HepG2 (cell line): ENCODE measurements around the gene DHX8. TPM values are rescaled to one million over a fixed set of nuclear protein-coding genes. Genes with fewer than 3 reads are reported as not detected.

ENCODE experiments used
- CC2D1A ChIP-seq: sonication (generic); formaldehyde crosslinking; IDR thresholded peaks from 2 replicates; pipeline ENCODE4 v1.8.1; 2023; ENCODE audit warnings: mild to moderate bottlenecking, missing genetic modification reagents
- FOXA3 ChIP-seq: IDR thresholded peaks from 2 replicates; pipeline ENCODE4 v1.6.1; 2016; ENCODE audit warnings: missing genetic modification reagents, missing compliant biosample characterization
- MTA1 ChIP-seq: sonication (generic); formaldehyde crosslinking; IDR thresholded peaks from 2 replicates; pipeline ENCODE4 v1.4.0; 2020; ENCODE audit warnings: missing genetic modification reagents, mild to moderate bottlenecking, borderline replicate concordance
- NR2F2 ChIP-seq: IDR thresholded peaks from 2 replicates; pipeline ENCODE4 v1.6.1; 2012; ENCODE audit warnings: low read depth, inconsistent platforms, borderline replicate concordance
- YY1 ChIP-seq: IDR thresholded peaks from 2 replicates; pipeline ENCODE4 v1.6.1; 2011; ENCODE audit warnings: low read length, low read depth, moderate library complexity, mild to moderate bottlenecking; ENCODE audit not compliant: insufficient read depth, insufficient replicate concordance
- ZFP41 ChIP-seq: sonication (generic); formaldehyde crosslinking; IDR thresholded peaks from 2 replicates; pipeline ENCODE4 v1.4.0; 2020; ENCODE audit warnings: mild to moderate bottlenecking, missing genetic modification reagents, borderline replicate concordance
- ZNF446 ChIP-seq: sonication (generic); formaldehyde crosslinking; IDR thresholded peaks from 2 replicates; pipeline ENCODE4 v1.5.0; 2020; ENCODE audit warnings: mild to moderate bottlenecking, missing genetic modification reagents
- ZNF460 ChIP-seq: sonication (generic); formaldehyde crosslinking; IDR thresholded peaks from 2 replicates; pipeline ENCODE4 v1.5.1; 2020; ENCODE audit warnings: missing genetic modification reagents, mild to moderate bottlenecking, borderline replicate concordance
- ZNF564 ChIP-seq: sonication (generic); formaldehyde crosslinking; IDR thresholded peaks from 2 replicates; pipeline ENCODE4 v1.8.1; 2023; ENCODE audit warnings: mild to moderate bottlenecking, missing genetic modification reagents
- ZNF883 ChIP-seq: sonication (generic); formaldehyde crosslinking; IDR thresholded peaks from 2 replicates; pipeline ENCODE4 v1.5.1; 2020; ENCODE audit warnings: mild to moderate bottlenecking, missing genetic modification reagents; ENCODE audit errors: not compliant biosample characterization
- polyA plus RNA-seq, 8 experiments: library from polyadenylated mRNA; depleted of rRNA in 3 of 8; stranded (reverse) in 7 of 8; unstranded in 1 of 8; fragments of >200 nt; fragmentation: Illumina TruSeq in 4 of 8; extraction: Trizol in 4 of 8; gene quantifications; 2 replicates each; pipeline versions ENCODE4 v1.2.1 to v1.2.3, GENCODE V29; 2011 to 2016; ENCODE audit warnings: low read depth in 4 of 8, missing spikeins in 1 of 8, mixed read lengths in 1 of 8; ENCODE audit not compliant: insufficient read depth in 1 of 8
- total RNA-seq, 5 experiments: library from RNA; depleted of rRNA; stranded (reverse); fragments of >200 nt; fragmentation: Illumina TruSeq; extraction: Trizol; gene quantifications; 2 replicates each; pipeline ENCODE4 v1.2.3, GENCODE V29; 2016; ENCODE audit warnings: low read depth in 1 of 5
- TF ChIP-seq, protein P1 (sequence below): sonication (generic); formaldehyde crosslinking; IDR thresholded peaks from 2 replicates; pipeline ENCODE4 v1.4.0; 2020; ENCODE audit warnings: low read depth, mild to moderate bottlenecking, missing genetic modification reagents
- TF ChIP-seq, protein P2 (sequence below): sonication (generic); formaldehyde crosslinking; IDR thresholded peaks from one replicate; pipeline ENCODE4 v1.5.1; 2020; ENCODE audit warnings: mild to moderate bottlenecking, missing genetic modification reagents; ENCODE audit errors: not compliant biosample characterization
- TF ChIP-seq, protein P3 (sequence below): sonication (generic); formaldehyde crosslinking; IDR thresholded peaks from 2 replicates; pipeline ENCODE4 v1.4.0; 2020; ENCODE audit warnings: missing genetic modification reagents
- TF ChIP-seq, protein P4 (sequence below): sonication (generic); formaldehyde crosslinking; IDR thresholded peaks from 2 replicates; pipeline ENCODE4 v1.8.0; 2022; ENCODE audit warnings: mild to moderate bottlenecking, missing genetic modification reagents

Gene DHX8
- total and polyA plus RNA-seq, 2 of the 13 experiments (the other 11 are each of a cell fraction or from before 2014, with no cell fraction given) = 24.8 to 48.9 TPM

DNA sequence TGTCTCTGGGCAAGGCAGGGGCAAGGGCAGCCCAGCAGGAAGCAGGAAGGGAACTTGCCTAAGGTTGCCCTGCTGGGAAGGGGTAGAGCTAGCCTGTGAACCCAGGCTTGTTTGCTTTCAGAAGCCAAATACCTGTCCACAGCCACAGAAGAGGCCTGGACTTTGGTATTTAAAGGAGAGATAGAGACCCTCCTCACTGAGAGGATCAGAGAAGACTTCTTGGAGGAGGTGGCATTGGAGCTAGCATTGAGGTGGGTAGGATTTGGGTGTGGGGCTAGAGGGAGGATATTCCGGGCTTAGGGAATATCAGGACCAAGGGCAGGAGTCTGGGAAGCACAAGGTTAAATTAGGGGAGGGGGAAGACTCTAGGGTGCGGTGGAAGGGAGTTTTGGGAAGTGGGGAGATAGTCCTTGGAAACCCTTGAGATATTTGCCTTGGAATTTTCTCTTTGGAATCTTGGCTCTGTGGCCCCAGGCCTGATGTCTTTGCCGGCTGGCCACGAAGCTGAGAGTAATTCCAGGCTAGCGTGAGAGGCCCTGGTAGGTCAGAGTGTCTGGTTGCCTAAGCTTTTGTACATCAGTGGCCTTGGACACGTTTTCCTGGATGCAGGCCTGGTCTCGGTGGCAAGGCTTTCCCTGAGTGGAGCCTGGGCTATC is 75.5 kb downstream of the DHX8 start (continued):
- TF ChIP-seq, protein P1, sequence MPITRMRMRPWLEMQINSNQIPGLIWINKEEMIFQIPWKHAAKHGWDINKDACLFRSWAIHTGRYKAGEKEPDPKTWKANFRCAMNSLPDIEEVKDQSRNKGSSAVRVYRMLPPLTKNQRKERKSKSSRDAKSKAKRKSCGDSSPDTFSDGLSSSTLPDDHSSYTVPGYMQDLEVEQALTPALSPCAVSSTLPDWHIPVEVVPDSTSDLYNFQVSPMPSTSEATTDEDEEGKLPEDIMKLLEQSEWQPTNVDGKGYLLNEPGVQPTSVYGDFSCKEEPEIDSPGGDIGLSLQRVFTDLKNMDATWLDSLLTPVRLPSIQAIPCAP (CRISPR knock-in tag) = 0 out of 2 replicates have a peak, but pooled peaks have one; percentile 23
- TF ChIP-seq ZNF564 (CRISPR knock-in tag) (peak; percentile 63; the same call in 1 of the 2 replicates), CC2D1A (CRISPR knock-in tag) (peak; percentile 26; the same call in 1 of the 2 replicates), ZNF883 (no peak), ZNF460 (CRISPR knock-in tag) (no peak), ZNF446 (CRISPR knock-in tag) (no peak), NR2F2 (no peak), ZFP41 (CRISPR knock-in tag) (no peak), FOXA3 (peak; percentile 75), MTA1 (peak; percentile 82), YY1 (no peak)
- TF ChIP-seq, protein P2, sequence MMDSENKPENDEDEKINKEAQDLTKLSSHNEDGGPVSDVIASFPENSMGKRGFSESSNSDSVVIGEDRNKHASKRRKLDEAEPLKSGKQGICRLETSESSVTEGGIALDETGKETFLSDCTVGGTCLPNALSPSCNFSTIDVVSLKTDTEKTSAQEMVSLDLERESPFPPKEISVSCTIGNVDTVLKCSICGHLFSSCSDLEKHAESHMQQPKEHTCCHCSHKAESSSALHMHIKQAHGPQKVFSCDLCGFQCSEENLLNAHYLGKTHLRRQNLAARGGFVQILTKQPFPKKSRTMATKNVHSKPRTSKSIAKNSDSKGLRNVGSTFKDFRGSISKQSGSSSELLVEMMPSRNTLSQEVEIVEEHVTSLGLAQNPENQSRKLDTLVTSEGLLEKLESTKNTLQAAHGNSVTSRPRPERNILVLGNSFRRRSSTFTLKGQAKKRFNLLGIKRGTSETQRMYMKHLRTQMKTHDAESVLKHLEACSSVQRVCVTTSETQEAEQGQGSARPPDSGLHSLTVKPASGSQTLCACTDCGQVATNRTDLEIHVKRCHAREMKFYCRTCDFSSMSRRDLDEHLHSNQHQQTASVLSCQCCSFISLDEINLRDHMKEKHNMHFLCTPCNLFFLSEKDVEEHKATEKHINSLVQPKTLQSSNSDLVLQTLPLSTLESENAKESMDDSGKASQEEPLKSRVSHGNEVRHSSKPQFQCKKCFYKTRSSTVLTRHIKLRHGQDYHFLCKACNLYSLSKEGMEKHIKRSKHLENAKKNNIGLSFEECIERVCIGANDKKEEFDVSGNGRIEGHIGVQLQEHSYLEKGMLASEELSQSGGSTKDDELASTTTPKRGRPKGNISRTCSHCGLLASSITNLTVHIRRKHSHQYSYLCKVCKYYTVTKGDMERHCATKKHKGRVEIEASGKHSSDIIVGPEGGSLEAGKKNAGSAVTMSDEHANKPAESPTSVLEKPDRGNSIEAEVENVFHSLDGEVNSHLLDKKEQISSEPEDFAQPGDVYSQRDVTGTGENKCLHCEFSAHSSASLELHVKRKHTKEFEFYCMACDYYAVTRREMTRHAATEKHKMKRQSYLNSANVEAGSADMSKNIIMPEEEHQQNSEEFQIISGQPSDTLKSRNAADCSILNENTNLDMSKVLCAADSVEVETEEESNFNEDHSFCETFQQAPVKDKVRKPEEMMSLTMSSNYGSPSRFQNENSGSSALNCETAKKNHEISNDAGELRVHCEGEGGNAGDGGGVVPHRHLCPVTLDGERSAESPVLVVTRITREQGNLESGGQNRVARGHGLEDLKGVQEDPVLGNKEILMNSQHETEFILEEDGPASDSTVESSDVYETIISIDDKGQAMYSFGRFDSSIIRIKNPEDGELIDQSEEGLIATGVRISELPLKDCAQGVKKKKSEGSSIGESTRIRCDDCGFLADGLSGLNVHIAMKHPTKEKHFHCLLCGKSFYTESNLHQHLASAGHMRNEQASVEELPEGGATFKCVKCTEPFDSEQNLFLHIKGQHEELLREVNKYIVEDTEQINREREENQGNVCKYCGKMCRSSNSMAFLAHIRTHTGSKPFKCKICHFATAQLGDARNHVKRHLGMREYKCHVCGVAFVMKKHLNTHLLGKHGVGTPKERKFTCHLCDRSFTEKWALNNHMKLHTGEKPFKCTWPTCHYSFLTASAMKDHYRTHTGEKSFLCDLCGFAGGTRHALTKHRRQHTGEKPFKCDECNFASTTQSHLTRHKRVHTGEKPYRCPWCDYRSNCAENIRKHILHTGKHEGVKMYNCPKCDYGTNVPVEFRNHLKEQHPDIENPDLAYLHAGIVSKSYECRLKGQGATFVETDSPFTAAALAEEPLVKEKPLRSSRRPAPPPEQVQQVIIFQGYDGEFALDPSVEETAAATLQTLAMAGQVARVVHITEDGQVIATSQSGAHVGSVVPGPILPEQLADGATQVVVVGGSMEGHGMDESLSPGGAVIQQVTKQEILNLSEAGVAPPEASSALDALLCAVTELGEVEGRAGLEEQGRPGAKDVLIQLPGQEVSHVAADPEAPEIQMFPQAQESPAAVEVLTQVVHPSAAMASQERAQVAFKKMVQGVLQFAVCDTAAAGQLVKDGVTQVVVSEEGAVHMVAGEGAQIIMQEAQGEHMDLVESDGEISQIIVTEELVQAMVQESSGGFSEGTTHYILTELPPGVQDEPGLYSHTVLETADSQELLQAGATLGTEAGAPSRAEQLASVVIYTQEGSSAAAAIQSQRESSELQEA (CRISPR knock-in tag) = no peak
- TF ChIP-seq, protein P3, sequence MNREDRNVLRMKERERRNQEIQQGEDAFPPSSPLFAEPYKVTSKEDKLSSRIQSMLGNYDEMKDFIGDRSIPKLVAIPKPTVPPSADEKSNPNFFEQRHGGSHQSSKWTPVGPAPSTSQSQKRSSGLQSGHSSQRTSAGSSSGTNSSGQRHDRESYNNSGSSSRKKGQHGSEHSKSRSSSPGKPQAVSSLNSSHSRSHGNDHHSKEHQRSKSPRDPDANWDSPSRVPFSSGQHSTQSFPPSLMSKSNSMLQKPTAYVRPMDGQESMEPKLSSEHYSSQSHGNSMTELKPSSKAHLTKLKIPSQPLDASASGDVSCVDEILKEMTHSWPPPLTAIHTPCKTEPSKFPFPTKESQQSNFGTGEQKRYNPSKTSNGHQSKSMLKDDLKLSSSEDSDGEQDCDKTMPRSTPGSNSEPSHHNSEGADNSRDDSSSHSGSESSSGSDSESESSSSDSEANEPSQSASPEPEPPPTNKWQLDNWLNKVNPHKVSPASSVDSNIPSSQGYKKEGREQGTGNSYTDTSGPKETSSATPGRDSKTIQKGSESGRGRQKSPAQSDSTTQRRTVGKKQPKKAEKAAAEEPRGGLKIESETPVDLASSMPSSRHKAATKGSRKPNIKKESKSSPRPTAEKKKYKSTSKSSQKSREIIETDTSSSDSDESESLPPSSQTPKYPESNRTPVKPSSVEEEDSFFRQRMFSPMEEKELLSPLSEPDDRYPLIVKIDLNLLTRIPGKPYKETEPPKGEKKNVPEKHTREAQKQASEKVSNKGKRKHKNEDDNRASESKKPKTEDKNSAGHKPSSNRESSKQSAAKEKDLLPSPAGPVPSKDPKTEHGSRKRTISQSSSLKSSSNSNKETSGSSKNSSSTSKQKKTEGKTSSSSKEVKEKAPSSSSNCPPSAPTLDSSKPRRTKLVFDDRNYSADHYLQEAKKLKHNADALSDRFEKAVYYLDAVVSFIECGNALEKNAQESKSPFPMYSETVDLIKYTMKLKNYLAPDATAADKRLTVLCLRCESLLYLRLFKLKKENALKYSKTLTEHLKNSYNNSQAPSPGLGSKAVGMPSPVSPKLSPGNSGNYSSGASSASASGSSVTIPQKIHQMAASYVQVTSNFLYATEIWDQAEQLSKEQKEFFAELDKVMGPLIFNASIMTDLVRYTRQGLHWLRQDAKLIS (CRISPR knock-in tag) = 0 out of 2 replicates have a peak, but pooled peaks have one; percentile 70
- TF ChIP-seq, protein P4, sequence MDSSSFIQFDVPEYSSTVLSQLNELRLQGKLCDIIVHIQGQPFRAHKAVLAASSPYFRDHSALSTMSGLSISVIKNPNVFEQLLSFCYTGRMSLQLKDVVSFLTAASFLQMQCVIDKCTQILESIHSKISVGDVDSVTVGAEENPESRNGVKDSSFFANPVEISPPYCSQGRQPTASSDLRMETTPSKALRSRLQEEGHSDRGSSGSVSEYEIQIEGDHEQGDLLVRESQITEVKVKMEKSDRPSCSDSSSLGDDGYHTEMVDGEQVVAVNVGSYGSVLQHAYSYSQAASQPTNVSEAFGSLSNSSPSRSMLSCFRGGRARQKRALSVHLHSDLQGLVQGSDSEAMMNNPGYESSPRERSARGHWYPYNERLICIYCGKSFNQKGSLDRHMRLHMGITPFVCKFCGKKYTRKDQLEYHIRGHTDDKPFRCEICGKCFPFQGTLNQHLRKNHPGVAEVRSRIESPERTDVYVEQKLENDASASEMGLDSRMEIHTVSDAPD = peak; percentile 80; the same call in 1 of the 2 replicates
